ENCODE data around the gene ANKRD42. TPM values are rescaled to one million over a fixed set of nuclear protein-coding genes. Genes with fewer than 3 reads are reported as not detected.

ANKRD42 gene
- polyA plus RNA-seq, 2 of the 4 experiments (the other 2 are of a cell fraction), result 9.1 to 13.2 TPM

GRCh38 chr11:83285771-83286528 lies 92.4 kb downstream of the ANKRD42 start, which contains the start of gene CCDC90B (continued):
- no peak for TF ChIP-seq HMGXB4 (CRISPR knock-in tag; IDR thresholded peaks at IDR 0.05; ENCODE audit: borderline replicate concordance)
- peak; percentile 57 for TF ChIP-seq CTCF (IDR thresholded peaks at IDR 0.05)
- TF ChIP-seq HOXA7 (CRISPR knock-in tag; IDR thresholded peaks at IDR 0.05), result no peak
- TF ChIP-seq POLR2A (IDR thresholded peaks at IDR 0.05; ENCODE audit: low read length), result peak; percentile 85
- TF ChIP-seq RCOR1 (IDR thresholded peaks at IDR 0.05; ENCODE audit: low read depth, low read length), result no peak
- no peak for TF ChIP-seq BHLHE40 (IDR thresholded peaks at IDR 0.05; ENCODE audit: low read depth, low read length)
- TF ChIP-seq EP300 (IDR thresholded peaks at IDR 0.05), result 0 out of 5 replicates have a peak, but pooled peaks of 1 of the 2 experiments have one; percentile 1
- peak; percentile 57 for TF ChIP-seq MAX (IDR thresholded peaks at IDR 0.05)
- TF ChIP-seq KDM1A (IDR thresholded peaks at IDR 0.05; ENCODE audit: low read depth), result no peak
- TF ChIP-seq ZNF302 (CRISPR knock-in tag; IDR thresholded peaks at IDR 0.05), result no peak
- no peak for TF ChIP-seq ZC3H11A (IDR thresholded peaks at IDR 0.05)
- no peak for TF ChIP-seq EHMT2 (IDR thresholded peaks at IDR 0.05; ENCODE audit: low read depth)
- peak; percentile 10 for TF ChIP-seq MAFK (IDR thresholded peaks at IDR 0.05; ENCODE audit: partially characterized antibody)
- TF ChIP-seq E2F6 (IDR thresholded peaks at IDR 0.05; ENCODE audit: borderline replicate concordance, low read depth), result no peak; the same call in 1 of the 2 replicates
- peak; percentile 46 to 91; a peak in 4 of 5 replicates for TF ChIP-seq JUN (IDR thresholded peaks at IDR 0.05)
- no peak for TF ChIP-seq FOXS1 (CRISPR knock-in tag; IDR thresholded peaks at IDR 0.05)
- TF ChIP-seq CEBPB (IDR thresholded peaks at IDR 0.05), result peak; percentile 49 to 87; a peak in 3 of 4 replicates
- TF ChIP-seq ELK1 (IDR thresholded peaks at IDR 0.05; ENCODE audit: low read depth, low read length), result no peak
- no peak; the same call in 1 of the 2 replicates for TF ChIP-seq GATA3 (IDR thresholded peaks at IDR 0.05; ENCODE audit: borderline replicate concordance)
- TF ChIP-seq RAD21 (conservative IDR thresholded peaks at IDR 0.05 in 1 of 2, IDR thresholded peaks at IDR 0.05 in 1 of 2), result 0 out of 5 replicates have a peak, but pooled peaks of 1 of the 2 experiments have one; percentile 10
- no peak for TF ChIP-seq EHF (CRISPR knock-in tag; IDR thresholded peaks at IDR 0.05)
- no peak for TF ChIP-seq PBX3 (IDR thresholded peaks at IDR 0.05)
- no peak for TF ChIP-seq POLR2AphosphoS2 (conservative IDR thresholded peaks at IDR 0.05; ENCODE audit: low read length)
- TF ChIP-seq HDAC2 (IDR thresholded peaks at IDR 0.05), result no peak

Measured in A549 (cell line).